A673 (cell line): ENCODE results near the gene GPR176. TPM values are rescaled to one million over a fixed set of nuclear protein-coding genes. Genes with fewer than 3 reads are reported as not detected.

Experiments
- BruUV-seq: library from RNA; stranded (reverse); fragments of 400-500 nt; replicated peaks from 2 replicates; lab custom pipeline; 2021; lab: Mats Ljungman, UMichigan
- CTCF ChIA-PET: fragments of 300-600 bp; sonication (Branson Sonifier 250); formaldehyde crosslinking; loops from one replicate; lab custom pipeline; 2022; ENCODE audit warnings: antibody characterized with exemption; lab: Charles Lee
- POLR2A ChIA-PET: fragments of 300-600 bp; sonication (Branson Sonifier 250); formaldehyde crosslinking; loops from one replicate; lab custom pipeline; 2022; ENCODE audit warnings: antibody characterized with exemption; ENCODE audit not compliant: low non-redundant PET; lab: Charles Lee
- DNase-seq: peaks from one replicate; pipeline ENCODE4 v3.0.0-alpha.2; 2015; ENCODE audit warnings: low spot score
- H3K27ac ChIP-seq: fragments of 200-600 bp; sonication (generic); 2 replicates; pipeline ENCODE4 v1.5.1; 2016; ENCODE audit warnings: mixed run types, low read depth, mild to moderate bottlenecking, mixed read lengths, antibody characterized with exemption, low read length; ENCODE audit not compliant: poor library complexity, severe bottlenecking
- H3K27me3 ChIP-seq: fragments of 200-600 bp; sonication (generic); replicated peaks from 2 replicates; pipeline ENCODE4 v1.6.1; 2017; ENCODE audit warnings: mixed run types, low read depth, mild to moderate bottlenecking, mixed read lengths, antibody characterized with exemption, low read length; ENCODE audit not compliant: insufficient read depth, poor library complexity
- H3K36me3 ChIP-seq: fragments of 200-600 bp; sonication (generic); 2 replicates; pipeline ENCODE4 v1.6.1; 2016; ENCODE audit warnings: mixed run types, mild to moderate bottlenecking, mixed read lengths, antibody characterized with exemption, low read length; ENCODE audit not compliant: insufficient read depth, poor library complexity, severe bottlenecking
- H3K4me1 ChIP-seq: fragments of 200-600 bp; sonication (generic); 2 replicates; pipeline ENCODE4 v1.6.1; 2017; ENCODE audit warnings: mixed run types, mild to moderate bottlenecking, mixed read lengths, antibody characterized with exemption, low read length; ENCODE audit not compliant: insufficient read depth, poor library complexity, severe bottlenecking
- H3K4me3 ChIP-seq: fragments of 200-600 bp; sonication (generic); 2 replicates; pipeline ENCODE4 v1.5.1; 2016; ENCODE audit warnings: low read depth, mixed run types, mild to moderate bottlenecking, mixed read lengths, low read length; ENCODE audit not compliant: poor library complexity, severe bottlenecking
- H3K9me3 ChIP-seq: fragments of 200-600 bp; sonication (generic); 2 replicates; pipeline ENCODE4 v1.6.1; 2016; ENCODE audit warnings: mixed run types, low read depth, mild to moderate bottlenecking, mixed read lengths, antibody characterized with exemption, low read length; ENCODE audit not compliant: poor library complexity, severe bottlenecking
- EZH2 ChIP-seq: fragments of 200-600 bp; sonication (generic); IDR thresholded peaks from 2 replicates; pipeline ENCODE4 v1.6.1; 2017; ENCODE audit warnings: borderline replicate concordance, low read depth, mild to moderate bottlenecking, mixed read lengths, antibody characterized with exemption, low read length; ENCODE audit not compliant: poor library complexity, severe bottlenecking
- intact Hi-C: fragments of 100-400 bp; cut with micrococcal nuclease; formaldehyde crosslinking; loops from one replicate; pipeline ENCODE4 v1.10.0; 2022; ENCODE audit not compliant: unreplicated experiment
- total RNA-seq: library from RNA; stranded (reverse); gene quantifications from 2 replicates; pipeline ENCODE4 v1.2.3, GENCODE V29; 2021
- TF ChIP-seq, protein P1 (sequence below): fragments of 300-800, 200-600 bp; sonication (generic); conservative IDR thresholded peaks from 2 replicates; pipeline ENCODE4 v1.5.1; 2017; ENCODE audit warnings: low read depth, mild to moderate bottlenecking, antibody characterized with exemption, low read length, moderate library complexity, mixed read lengths

Gene GPR176
- total RNA-seq, 1 experiment from 2014 or later = 5.6 TPM

DNA sequence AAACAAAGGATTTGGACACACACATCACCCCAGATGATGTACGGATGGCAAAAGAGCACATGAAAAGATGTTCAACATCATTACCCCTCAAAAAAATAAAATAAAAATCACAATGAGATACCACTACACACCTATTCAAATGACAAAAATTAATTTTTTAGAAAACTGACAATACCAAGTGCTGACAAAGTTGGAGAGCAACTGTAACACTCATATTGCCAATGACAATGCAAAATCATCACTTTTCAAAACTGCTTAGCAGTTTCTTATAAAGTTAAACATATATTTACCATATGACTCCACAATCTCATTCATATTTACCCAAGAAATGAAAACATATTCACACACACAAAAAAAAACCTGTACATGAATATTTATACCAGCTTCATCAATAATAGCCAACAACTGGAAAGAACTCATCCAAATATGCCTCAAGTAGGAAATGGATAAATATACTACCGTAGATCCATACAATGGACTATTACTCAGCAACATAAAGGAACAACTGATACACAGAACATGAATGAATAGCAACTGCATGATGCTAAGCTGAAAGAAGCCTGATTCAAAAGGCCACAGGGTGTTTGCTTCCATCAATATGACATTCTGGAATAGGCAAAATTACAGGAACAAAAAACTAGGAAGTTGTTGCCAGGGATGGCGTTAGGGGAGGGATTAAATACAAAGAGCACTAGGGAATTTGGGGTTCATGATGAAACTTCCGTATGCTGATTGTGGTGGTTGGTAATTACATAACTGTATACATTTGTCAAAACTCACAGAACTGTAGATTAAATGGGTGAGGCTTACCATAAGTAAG is 138.7 kb downstream of the GPR176 start:
- Histone ChIP-seq H3K4me1 (peaks cover 14% of the 10 kb centered on the region), H3K4me3 (no peak overlapping the region), H3K36me3 (no peaks in the 10 kb centered on the region), H3K27ac (no peak overlapping the region), H3K9me3 (peaks cover 5% of the 10 kb centered on the region), H3K27me3 (no peaks in the 10 kb centered on the region)
- no TSS peak for BruUV-seq
- DNase-seq = no peak
- intact Hi-C loops = no loop called here
- CTCF ChIA-PET = no interaction called here
- POLR2A ChIA-PET = no interaction called here
- TF ChIP-seq EZH2 = no peak
- TF ChIP-seq, protein P1, sequence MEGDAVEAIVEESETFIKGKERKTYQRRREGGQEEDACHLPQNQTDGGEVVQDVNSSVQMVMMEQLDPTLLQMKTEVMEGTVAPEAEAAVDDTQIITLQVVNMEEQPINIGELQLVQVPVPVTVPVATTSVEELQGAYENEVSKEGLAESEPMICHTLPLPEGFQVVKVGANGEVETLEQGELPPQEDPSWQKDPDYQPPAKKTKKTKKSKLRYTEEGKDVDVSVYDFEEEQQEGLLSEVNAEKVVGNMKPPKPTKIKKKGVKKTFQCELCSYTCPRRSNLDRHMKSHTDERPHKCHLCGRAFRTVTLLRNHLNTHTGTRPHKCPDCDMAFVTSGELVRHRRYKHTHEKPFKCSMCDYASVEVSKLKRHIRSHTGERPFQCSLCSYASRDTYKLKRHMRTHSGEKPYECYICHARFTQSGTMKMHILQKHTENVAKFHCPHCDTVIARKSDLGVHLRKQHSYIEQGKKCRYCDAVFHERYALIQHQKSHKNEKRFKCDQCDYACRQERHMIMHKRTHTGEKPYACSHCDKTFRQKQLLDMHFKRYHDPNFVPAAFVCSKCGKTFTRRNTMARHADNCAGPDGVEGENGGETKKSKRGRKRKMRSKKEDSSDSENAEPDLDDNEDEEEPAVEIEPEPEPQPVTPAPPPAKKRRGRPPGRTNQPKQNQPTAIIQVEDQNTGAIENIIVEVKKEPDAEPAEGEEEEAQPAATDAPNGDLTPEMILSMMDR = no peak

DNA sequence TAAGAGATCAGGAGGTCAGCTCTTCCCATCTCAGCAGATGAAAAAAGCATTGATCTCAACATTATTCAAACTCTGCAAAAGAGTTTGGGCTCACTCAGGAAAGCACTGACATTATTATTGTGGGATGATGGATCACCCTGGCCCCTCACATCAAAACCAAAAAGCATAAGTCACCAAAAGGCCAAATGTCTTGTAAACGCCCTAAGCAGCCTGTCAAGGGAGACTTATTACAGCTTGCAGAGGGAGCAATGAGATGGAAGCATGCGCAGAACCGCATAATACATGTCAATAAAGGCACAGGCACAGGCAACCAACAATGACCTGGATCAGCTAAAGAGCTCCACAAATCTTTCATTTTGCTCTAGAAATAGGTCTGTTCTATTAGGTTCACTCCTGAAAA is 142.0 kb downstream of the GPR176 start:
- no peak overlapping the region for H3K4me3 ChIP-seq
- no peak for DNase-seq
- H3K9me3 ChIP-seq = peaks cover 5% of the 10 kb centered on the region
- ChIA-PET POLR2A (no interaction called here), CTCF (no interaction called here)
- BruUV-seq = no TSS peak
- H3K36me3 ChIP-seq = no peaks in the 10 kb centered on the region
- TF ChIP-seq, protein P1 = no peak
- intact Hi-C loops = no loop called here
- H3K27ac ChIP-seq = no peak overlapping the region
- no peaks in the 10 kb centered on the region for H3K27me3 ChIP-seq
- H3K4me1 ChIP-seq = no peaks in the 10 kb centered on the region

DNA sequence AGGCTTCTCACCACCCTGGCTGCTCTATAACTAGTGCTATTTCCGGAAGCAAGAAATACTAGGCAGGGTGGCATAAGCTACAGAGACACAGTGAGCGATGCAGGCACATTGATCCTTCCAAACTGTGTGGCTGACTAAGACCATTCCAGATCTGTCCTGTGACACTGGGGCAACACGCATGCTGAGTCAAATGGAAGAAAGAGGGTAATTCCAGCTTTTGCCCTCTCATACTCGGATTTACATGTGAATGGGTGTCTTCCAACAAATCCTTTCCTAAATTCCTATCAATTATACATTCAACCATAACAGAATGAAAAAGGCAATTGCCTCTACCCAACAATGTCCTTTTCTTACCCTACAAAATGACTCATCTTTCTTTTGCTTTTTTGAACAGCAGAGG is 142.6 kb downstream of the GPR176 start:
- CTCF ChIA-PET = no interaction called here

More for the DNA sequence above, 142.6 kb downstream of the GPR176 start:
- no TSS peak for BruUV-seq
- POLR2A ChIA-PET = no interaction called here
- no peaks in the 10 kb centered on the region for H3K4me1 ChIP-seq
- H3K9me3 ChIP-seq = peaks cover 5% of the 10 kb centered on the region
- DNase-seq = no peak
- no peak overlapping the region for H3K27ac ChIP-seq
- no peaks in the 10 kb centered on the region for H3K27me3 ChIP-seq
- H3K4me3 ChIP-seq = no peak overlapping the region
- H3K36me3 ChIP-seq = no peaks in the 10 kb centered on the region
- TF ChIP-seq, protein P1 = no peak
- TF ChIP-seq EZH2 = no peak
- intact Hi-C loops = no loop called here
